B cell (primary cell): Measurements from ENCODE around the gene TRMT2A. TPM values are rescaled to one million over a fixed set of nuclear protein-coding genes. Genes with fewer than 3 reads are reported as not detected.

Source experiments
- ATAC-seq: fragments of 200-7000 bp; cut with Tn5 transposase; one replicate; pipeline ENCODE4 v1.10.0; 2021; ENCODE audit warnings: low read depth, mild to moderate bottlenecking, moderate number of reproducible peaks, moderate library complexity
- CTCF ChIA-PET: fragments of 350-600 bp; sonication (Branson Sonifier 250); formaldehyde crosslinking; loops from one replicate; lab custom pipeline; 2021; ENCODE audit warnings: antibody characterized with exemption, inconsistent platforms; lab: Charles Lee
- POLR2A ChIA-PET: fragments of 350-600 bp; sonication (Branson Sonifier 250); formaldehyde crosslinking; loops from one replicate; lab custom pipeline; 2021; ENCODE audit warnings: antibody characterized with exemption; lab: Charles Lee
- DNase-seq: peaks from one replicate; pipeline ENCODE4 v3.0.0; 2013
- H2AFZ ChIP-seq: 2 replicates; pipeline ENCODE4 v1.6.1; 2012; ENCODE audit warnings: mild to moderate bottlenecking, low read depth, low read length; ENCODE audit not compliant: insufficient read depth, poor library complexity, severe bottlenecking
- H3K27ac ChIP-seq, 2 donors: 1 replicate in 1 of 2; 2 replicates in 1 of 2; pipeline ENCODE4 v1.5.1; 2012 to 2013; ENCODE audit warnings: low read length in 2 of 2, mild to moderate bottlenecking in 2 of 2, moderate library complexity in 1 of 2
- H3K27me3 ChIP-seq, 4 experiments: fragments of 200-600 bp in 1 of 4; sonication (generic) in 1 of 4; replicated peaks in 1 of 4; 1 replicate in 2 of 4; 2 replicates in 2 of 4; pipeline versions ENCODE4 v1.6.1 to v1.7.0; 2013 to 2016; ENCODE audit warnings: low read length in 3 of 4, mild to moderate bottlenecking in 2 of 4, mixed read lengths in 1 of 4, moderate library complexity in 1 of 4; ENCODE audit not compliant: insufficient read depth in 4 of 4, control insufficient read depth in 3 of 4; ENCODE audit errors: control extremely low read depth in 1 of 4
- H3K36me3 ChIP-seq, 2 experiments: replicated peaks in 1 of 2; 1 replicate in 1 of 2; 2 replicates in 1 of 2; pipeline versions ENCODE4 v1.6.1 to v1.7.1; 2013; ENCODE audit warnings: low read length in 1 of 2; ENCODE audit not compliant: insufficient read depth in 2 of 2, control insufficient read depth in 1 of 2; ENCODE audit errors: control extremely low read depth in 1 of 2, extremely low read depth in 1 of 2
- H3K4me1 ChIP-seq, 2 donors: fragments of 200-600 bp in 1 of 2; sonication (generic) in 1 of 2; 1 replicate in 1 of 2; 2 replicates in 1 of 2; pipeline versions ENCODE4 v1.5.1 to v1.6.1; 2013 to 2017; ENCODE audit warnings: low read length in 2 of 2; ENCODE audit not compliant: control insufficient read depth in 2 of 2, insufficient read depth in 2 of 2
- H3K4me2 ChIP-seq: replicated peaks from 2 replicates; pipeline ENCODE3; 2012; ENCODE audit warnings: mild to moderate bottlenecking, low read depth, low read length; ENCODE audit not compliant: poor library complexity, severe bottlenecking
- H3K4me3 ChIP-seq, 5 experiments: fragments of 200-600 bp in 1 of 5; sonication (generic) in 1 of 5; 1 replicate in 3 of 5; 2 replicates in 2 of 5; pipeline versions ENCODE4 v1.5.1 to v1.7.0; 2011 to 2016; ENCODE audit warnings: low read length in 4 of 5, mild to moderate bottlenecking in 4 of 5, low read depth in 2 of 5, control low read depth in 1 of 5, moderate library complexity in 1 of 5; ENCODE audit not compliant: insufficient read depth in 1 of 5; ENCODE audit errors: control extremely low read depth in 1 of 5, extremely low read depth in 1 of 5
- H3K79me2 ChIP-seq: fragments of 200-600 bp; sonication (generic); one replicate; pipeline ENCODE4 v1.6.0; 2016; ENCODE audit warnings: low read length; ENCODE audit not compliant: control insufficient read depth, insufficient read depth
- H3K9ac ChIP-seq: fragments of 200-600 bp; sonication (generic); 2 replicates; pipeline ENCODE4 v1.6.1; 2017; ENCODE audit warnings: mild to moderate bottlenecking, low read length, moderate library complexity
- H3K9me3 ChIP-seq, 3 donors: one replicate each; pipeline versions ENCODE4 v1.6.1 to v1.7.1; 2013; ENCODE audit warnings: low read length in 2 of 3; ENCODE audit not compliant: control insufficient read depth in 2 of 3, insufficient read depth in 1 of 3; ENCODE audit errors: control extremely low read depth in 1 of 3
- H4K20me1 ChIP-seq: 2 replicates; pipeline ENCODE4 v1.6.0; 2012; ENCODE audit warnings: mild to moderate bottlenecking, low read length; ENCODE audit not compliant: insufficient read depth, control insufficient read depth, poor library complexity, severe bottlenecking
- H3K27ac Mint-ChIP-seq: one replicate; pipeline ENCODE4 v1.8.0; 2021; ENCODE audit warnings: mixed read lengths
- H3K27me3 Mint-ChIP-seq: one replicate; pipeline ENCODE4 v1.8.0; 2021; ENCODE audit warnings: mixed read lengths
- H3K4me1 Mint-ChIP-seq: one replicate; pipeline ENCODE4 v1.8.0; 2021; ENCODE audit warnings: mixed read lengths
- H3K4me3 Mint-ChIP-seq: one replicate; pipeline ENCODE4 v1.8.0; 2021; ENCODE audit warnings: mixed read lengths
- H3K9me3 Mint-ChIP-seq: one replicate; pipeline ENCODE4 v1.8.0; 2022; ENCODE audit warnings: mixed read lengths; ENCODE audit not compliant: insufficient read depth
- CTCF ChIP-seq: fragments of 200-600 bp; IDR thresholded peaks from one replicate; pipeline ENCODE4 v1.8.0; 2022; ENCODE audit warnings: antibody characterized with exemption, mild to moderate bottlenecking
- EZH2 ChIP-seq: IDR thresholded peaks from 2 replicates; pipeline ENCODE4 v1.6.1; 2012; ENCODE audit warnings: borderline replicate concordance, low read depth, mild to moderate bottlenecking, moderate library complexity, low read length; ENCODE audit not compliant: insufficient read depth, poor library complexity, severe bottlenecking
- WGBS: methylation state at CpG from one replicate; pipeline ENCODE4 v1.1.5; 2013; ENCODE audit warnings: missing lambda C conversion rate; ENCODE audit not compliant: insufficient coverage; 5-methylcytosine and 5-hydroxymethylcytosine counted together
- intact Hi-C: fragments of 100-400 bp; cut with micrococcal nuclease; formaldehyde crosslinking; loops from one replicate; pipeline ENCODE4 v1.10.0; 2022
- polyA plus RNA-seq: library from polyadenylated mRNA; depleted of rRNA; stranded (reverse); fragments of >200 nt; gene quantifications from 2 replicates; pipeline ENCODE4 v1.2.3, GENCODE V29; 2012
- total RNA-seq, 2 donors: library from RNA; stranded (reverse); fragments of 120-200 nt in 1 of 2; gene quantifications; 1 replicate in 1 of 2; 2 replicates in 1 of 2; pipeline versions ENCODE4 v1.2.3 to v1.2.4, GENCODE V29; 2013 to 2022

Gene TRMT2A
- total and polyA plus RNA-seq, 2 donors (not counting 1 experiment from before 2014, with no cell fraction given) = 95.7 to 144 TPM

DNA sequence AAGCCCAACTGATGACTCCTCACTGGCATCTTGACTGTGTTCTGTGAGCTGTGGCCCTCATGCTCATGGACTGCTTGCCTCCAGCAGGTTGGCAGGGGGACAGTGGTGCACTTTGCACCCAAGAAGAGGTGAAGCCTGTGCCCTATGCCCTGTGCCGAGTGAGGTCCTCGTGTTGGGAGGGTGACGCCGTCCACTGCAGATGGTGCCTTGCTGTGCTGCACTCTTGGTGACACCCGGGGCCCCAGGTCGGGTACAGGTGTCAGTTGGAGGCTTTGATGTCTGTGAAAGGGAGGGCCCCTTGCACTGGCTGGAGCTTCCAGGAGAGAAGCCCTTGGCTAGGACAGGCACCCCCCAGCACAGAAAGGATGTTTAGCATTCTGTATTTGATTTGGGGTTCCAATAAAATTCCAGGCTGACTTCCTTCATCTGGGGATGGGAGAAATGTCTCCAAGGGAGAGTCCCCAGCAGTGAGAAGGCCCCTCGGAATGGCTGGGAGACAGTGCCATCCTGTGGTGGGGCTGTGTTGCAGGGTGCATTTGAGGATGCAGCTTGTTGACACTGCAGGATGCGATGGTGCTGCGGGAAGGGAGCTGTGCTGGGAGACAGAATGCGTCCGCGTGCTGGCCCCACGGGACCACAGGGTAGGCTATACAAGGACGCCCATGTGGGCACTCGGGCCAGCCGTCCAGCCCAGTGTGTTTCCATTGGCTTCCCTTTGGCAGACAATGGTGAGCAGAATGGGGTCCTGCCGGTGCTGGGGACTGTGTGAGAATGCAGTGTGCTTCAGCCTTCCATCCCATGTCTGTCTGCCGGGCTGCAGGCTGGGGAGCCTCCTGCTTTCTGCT, 12.1 kb upstream of the TRMT2A start:
- Histone ChIP-seq H3K9ac (no peak overlapping the region), H3K27me3 (no peaks in the 10 kb centered on the region)

More for the DNA sequence above, 12.1 kb upstream of the TRMT2A start:
- intact Hi-C loops = no loop called here
- H2AFZ ChIP-seq = no peak overlapping the region
- H3K4me3 ChIP-seq = no peak overlapping the region
- POLR2A ChIA-PET = interaction anchor here (0.7 to 0.8 kb wide), 2 partner anchors 11 to 334 kb away, joined by 3 read pairs; no protein-coding TSS in a partner anchor
- H3K36me3 ChIP-seq = peaks cover 0 to 19% of the 10 kb centered on the region in 2 experiments
- no peak overlapping the region for H3K27ac ChIP-seq
- no peak for TF ChIP-seq CTCF
- TF ChIP-seq EZH2 = no peak
- CTCF ChIA-PET = interaction anchor here (0.6 to 2.1 kb wide), 6 partner anchors 9 to 160 kb away, joined by 3 to 10 read pairs (median 4); no protein-coding TSS in a partner anchor
- 65% methylated on average over 18 of the region's 18 CpGs for WGBS
- peaks cover 12% of the 10 kb centered on the region for H3K4me1 Mint-ChIP-seq
- no peaks in the 10 kb centered on the region for H3K9me3 Mint-ChIP-seq
- no peaks in the 10 kb centered on the region for H3K9me3 ChIP-seq
- peaks cover 11 to 25% of the 10 kb centered on the region in 2 donors for H3K4me1 ChIP-seq
- peak overlapping the region; percentile 70 for H3K27ac Mint-ChIP-seq
- H3K79me2 ChIP-seq = peaks cover 22% of the 10 kb centered on the region
- peaks cover 24% of the 10 kb centered on the region for H4K20me1 ChIP-seq
- H3K4me3 Mint-ChIP-seq = peak overlapping the region; percentile 37
- no peaks in the 10 kb centered on the region for H3K27me3 Mint-ChIP-seq
- DNase-seq (peak; percentile 43), ATAC-seq (no peak)
- no peak overlapping the region for H3K4me2 ChIP-seq
